T-helper 17 cell (primary cell): Measurements from ENCODE around the gene ASCL5. TPM values are rescaled to one million over a fixed set of nuclear protein-coding genes. Genes with fewer than 3 reads are reported as not detected.
A peak's percentile ranks its signal among the peaks of the same experiment; 100 is the strongest.

Experiments
- ATAC-seq: fragments of 150-1000 bp; cut with Tn5 transposase; 2 replicates; pipeline ENCODE4 v1.10.0; 2021; ENCODE audit warnings: mild to moderate bottlenecking, moderate library complexity
- DNase-seq, 3 donors: peaks; one replicate each; pipeline versions ENCODE4 v3.0.0 to v3.0.0-alpha.2; 2020 to 2021
- H3K9me3 ChIP-seq: one replicate; pipeline ENCODE4 v1.7.0; 2013; ENCODE audit warnings: low read length, mild to moderate bottlenecking; ENCODE audit not compliant: control insufficient read depth, poor library complexity, severe bottlenecking
- H3K27ac Mint-ChIP-seq: one replicate; pipeline ENCODE4 v1.8.0; 2022; ENCODE audit warnings: mild to moderate bottlenecking, moderate library complexity, mixed read lengths
- H3K27me3 Mint-ChIP-seq: one replicate; pipeline ENCODE4 v1.8.0; 2022; ENCODE audit warnings: mixed read lengths
- H3K36me3 Mint-ChIP-seq: one replicate; pipeline ENCODE4 v1.8.0; 2022; ENCODE audit warnings: low read depth, mixed read lengths
- H3K4me1 Mint-ChIP-seq: one replicate; pipeline ENCODE4 v1.8.0; 2022; ENCODE audit warnings: mild to moderate bottlenecking, mixed read lengths
- H3K4me3 Mint-ChIP-seq: one replicate; pipeline ENCODE4 v1.8.0; 2022; ENCODE audit warnings: mild to moderate bottlenecking, moderate library complexity, mixed read lengths
- total RNA-seq, 4 donors: library from RNA in 2 of 4; stranded (reverse) in 2 of 4; gene quantifications; one replicate each; pipeline ENCODE4 v1.2.3 and lab custom pipeline; 2022 to 2026

ASCL5 gene
- total RNA-seq, 2 donors from 2014 or later: 0.27 TPM; not detected in 1

GRCh38 chr1:201089596-201089995, 37.4 kb downstream of the ASCL5 start:
- H3K4me3 Mint-ChIP-seq: no peak overlapping the region
- no peaks in the 10 kb centered on the region for H3K9me3 ChIP-seq
- peaks cover 43% of the 10 kb centered on the region for H3K27me3 Mint-ChIP-seq
- H3K36me3 Mint-ChIP-seq: no peaks in the 10 kb centered on the region
- H3K27ac Mint-ChIP-seq: no peak overlapping the region
- DNase-seq (no peak), ATAC-seq (no peak)
- peaks cover under 1% of the 10 kb centered on the region for H3K4me1 Mint-ChIP-seq

DNA sequence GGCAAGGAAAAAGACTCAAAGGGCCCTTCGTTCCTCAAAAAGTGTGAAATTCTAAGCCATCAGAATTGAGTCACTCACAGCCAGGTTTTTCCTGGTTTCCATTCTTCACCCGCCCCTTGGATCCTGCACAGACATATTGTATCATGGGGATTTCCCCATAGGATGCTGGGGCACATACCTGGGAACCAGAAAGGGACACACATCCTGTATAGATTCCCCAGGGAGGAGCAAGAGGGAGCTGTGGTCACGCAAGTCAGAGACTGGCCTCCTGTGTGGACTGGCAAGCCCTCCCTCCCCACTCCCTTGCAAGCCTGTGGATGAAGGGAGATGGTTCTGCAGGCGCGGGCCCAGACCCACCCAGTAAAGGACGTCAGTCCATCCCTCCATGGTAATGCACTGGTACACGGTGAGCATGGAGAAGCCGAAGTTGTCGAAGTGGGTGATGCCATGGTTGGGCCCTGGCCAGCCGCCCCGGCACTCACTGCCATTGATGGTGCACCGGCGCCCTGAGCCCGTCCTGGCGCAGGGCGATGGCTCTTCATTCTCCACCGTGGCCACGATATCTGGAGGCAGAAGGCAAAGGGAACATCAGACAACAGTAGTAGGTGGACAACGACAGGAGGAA, 38.0 kb downstream of the ASCL5 start:
- ATAC-seq: no peak

DNA sequence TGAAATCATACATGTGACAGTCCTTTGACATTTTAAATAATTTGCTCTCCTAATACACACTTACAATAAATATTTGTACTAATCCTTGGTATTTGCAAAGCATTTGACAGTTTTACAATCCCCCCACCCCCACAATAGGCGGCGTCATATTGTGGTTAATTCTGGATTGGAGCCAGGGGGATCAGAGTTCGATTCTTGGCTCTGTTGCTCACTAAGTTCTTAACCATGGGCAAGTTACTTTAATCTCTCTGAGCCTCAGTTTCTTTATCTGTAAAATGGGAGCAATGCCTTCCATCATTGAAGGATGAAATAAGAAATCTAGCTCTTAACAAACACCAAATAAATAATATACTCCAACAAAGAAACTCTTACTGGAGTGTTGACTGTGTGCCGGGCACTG, 38.6 kb downstream of the ASCL5 start:
- no peak for ATAC-seq
- no peak for DNase-seq
- no peak overlapping the region for H3K4me3 Mint-ChIP-seq
- H3K27ac Mint-ChIP-seq: no peak overlapping the region
- peaks cover 42% of the 10 kb centered on the region for H3K27me3 Mint-ChIP-seq
- H3K4me1 Mint-ChIP-seq: peaks cover 3% of the 10 kb centered on the region
- H3K36me3 Mint-ChIP-seq: no peaks in the 10 kb centered on the region
- no peaks in the 10 kb centered on the region for H3K9me3 ChIP-seq

More for the DNA sequence above, 38.0 kb downstream of the ASCL5 start:
- Mint-ChIP-seq H3K27me3 (peaks cover 42% of the 10 kb centered on the region), H3K4me1 (peaks cover 3% of the 10 kb centered on the region), H3K36me3 (no peaks in the 10 kb centered on the region), H3K27ac (no peak overlapping the region), H3K4me3 (no peak overlapping the region)
- no peaks in the 10 kb centered on the region for H3K9me3 ChIP-seq
- no peak for DNase-seq

DNA sequence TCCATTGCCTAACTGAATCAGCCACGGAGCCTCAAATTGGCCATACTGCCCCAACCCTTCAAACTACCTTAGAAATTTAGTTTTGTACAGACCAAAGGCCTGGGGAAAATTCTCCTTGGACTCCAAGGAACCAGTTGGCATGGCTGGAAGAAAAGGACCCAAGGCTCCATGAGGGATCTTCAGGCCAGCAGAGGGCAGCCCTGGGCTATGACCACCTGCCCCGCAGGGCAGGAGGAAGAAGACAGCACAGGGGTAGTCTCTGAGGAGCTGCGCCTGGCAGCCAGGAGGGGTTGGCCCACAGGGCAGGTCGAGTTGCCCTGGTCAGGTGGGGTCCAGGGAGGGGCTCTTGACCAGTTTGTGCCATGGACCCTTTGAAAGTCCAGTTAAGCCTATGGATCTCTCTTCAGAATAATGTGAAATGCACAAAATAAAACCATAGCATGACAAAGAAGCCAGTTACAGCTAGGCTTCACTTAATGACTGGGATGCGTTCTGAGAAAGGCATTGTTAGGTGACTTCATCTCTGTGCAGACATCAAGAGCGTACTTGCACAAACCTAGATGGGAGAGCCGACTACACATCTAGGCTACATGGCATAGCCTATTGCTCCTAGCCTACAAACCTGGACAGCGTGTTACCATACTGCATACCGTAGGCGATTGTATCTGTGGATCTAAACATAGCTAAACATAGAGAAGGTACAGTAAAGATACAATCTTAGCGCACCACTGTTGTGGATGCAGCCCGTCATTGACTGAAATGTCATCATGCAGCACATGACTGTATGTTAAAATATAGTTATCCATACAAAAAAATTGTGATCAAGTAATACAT, 40.9 kb downstream of the ASCL5 start:
- peaks cover 29% of the 10 kb centered on the region for H3K27me3 Mint-ChIP-seq
- H3K4me3 Mint-ChIP-seq: no peak overlapping the region
- H3K4me1 Mint-ChIP-seq: peaks cover 7% of the 10 kb centered on the region
- DNase-seq (no peak), ATAC-seq (peak; percentile 61)
- H3K27ac Mint-ChIP-seq: peak overlapping the region; percentile 49
- H3K36me3 Mint-ChIP-seq: no peaks in the 10 kb centered on the region
- no peaks in the 10 kb centered on the region for H3K9me3 ChIP-seq

DNA sequence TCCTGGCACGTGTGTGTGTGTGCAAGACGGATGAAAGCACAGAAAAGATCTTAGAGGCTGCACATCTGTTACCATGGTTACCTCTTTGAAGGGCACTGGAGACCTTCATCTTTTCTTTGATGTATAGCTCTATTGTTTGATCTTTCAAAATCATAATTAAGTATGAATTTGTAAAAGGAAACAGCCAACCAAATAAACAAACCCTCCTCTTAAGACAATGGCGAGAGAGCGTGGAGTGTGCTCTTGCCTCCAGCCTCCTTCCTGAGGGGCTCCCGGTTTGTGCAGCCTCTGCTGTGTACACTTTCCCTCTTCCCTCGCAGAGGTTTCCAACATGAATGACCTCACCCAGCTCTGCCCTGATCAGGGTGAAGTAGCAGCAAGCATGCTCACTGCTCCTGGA, 42.7 kb downstream of the ASCL5 start:
- Mint-ChIP-seq H3K27me3 (peaks cover 37% of the 10 kb centered on the region), H3K27ac (no peak overlapping the region), H3K36me3 (no peaks in the 10 kb centered on the region), H3K4me1 (peaks cover 9% of the 10 kb centered on the region), H3K4me3 (no peak overlapping the region)
- DNase-seq (no peak), ATAC-seq (peak; percentile 72)
- no peaks in the 10 kb centered on the region for H3K9me3 ChIP-seq

DNA sequence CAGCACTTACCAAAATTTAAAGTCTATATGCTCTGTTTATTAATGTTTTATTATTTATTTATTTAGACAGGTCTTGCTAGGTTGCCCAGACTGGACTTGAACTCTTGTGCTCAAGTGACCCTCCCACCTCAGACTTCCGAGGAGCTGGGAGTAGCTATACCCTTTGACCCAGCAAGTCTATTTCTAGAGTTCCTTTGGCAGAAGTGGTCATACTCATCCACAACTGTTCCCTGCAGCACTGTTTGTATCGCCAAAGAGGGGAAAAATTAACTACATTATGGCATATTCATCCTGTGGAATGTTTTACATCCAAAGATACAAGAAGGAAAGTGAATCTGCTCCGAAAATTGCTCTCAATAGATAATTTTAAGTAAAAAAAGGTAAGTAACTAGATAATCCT, 43.2 kb downstream of the ASCL5 start:
- no peaks in the 10 kb centered on the region for H3K9me3 ChIP-seq
- ATAC-seq (no peak), DNase-seq (no peak)
- no peak overlapping the region for H3K4me3 Mint-ChIP-seq
- no peaks in the 10 kb centered on the region for H3K36me3 Mint-ChIP-seq
- H3K27me3 Mint-ChIP-seq: peaks cover 35% of the 10 kb centered on the region
- no peak overlapping the region for H3K27ac Mint-ChIP-seq
- H3K4me1 Mint-ChIP-seq: peaks cover 10% of the 10 kb centered on the region

- DNase-seq: no peak
- Mint-ChIP-seq H3K36me3 (no peaks in the 10 kb centered on the region), H3K27me3 (peaks cover 25% of the 10 kb centered on the region), H3K4me3 (no peak overlapping the region), H3K4me1 (peaks cover 10% of the 10 kb centered on the region), H3K27ac (no peak overlapping the region)
- ATAC-seq: no peak
- no peaks in the 10 kb centered on the region for H3K9me3 ChIP-seq
Observed at GRCh38 chr1:201080135-201080534, 46.8 kb downstream of the ASCL5 start.

- Mint-ChIP-seq H3K36me3 (no peaks in the 10 kb centered on the region), H3K4me3 (no peak overlapping the region), H3K4me1 (peaks cover 7% of the 10 kb centered on the region), H3K27ac (no peak overlapping the region), H3K27me3 (peaks cover 12% of the 10 kb centered on the region)
- no peak for DNase-seq
- no peaks in the 10 kb centered on the region for H3K9me3 ChIP-seq
- ATAC-seq: no peak
Observed at GRCh38 chr1:201077736-201078135, 49.2 kb downstream of the ASCL5 start.

DNA sequence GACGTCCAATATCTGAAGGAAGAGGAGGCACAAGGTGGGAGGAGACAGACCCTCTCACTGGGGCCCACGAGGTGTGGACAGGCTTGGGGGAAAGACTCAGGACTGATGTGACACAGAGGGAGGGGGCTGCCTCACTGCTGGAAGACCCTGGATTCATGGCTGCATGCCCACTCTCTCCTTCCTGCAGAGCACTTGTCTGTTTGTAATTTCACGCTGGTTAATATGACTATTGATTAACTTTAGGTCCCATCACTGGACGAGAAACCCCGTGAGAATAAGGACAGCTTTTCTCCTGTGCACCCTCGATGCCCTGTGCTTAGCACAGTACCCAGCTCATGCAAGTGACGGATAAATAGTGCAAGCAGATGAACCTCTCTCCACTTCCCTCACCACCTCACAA, 49.9 kb downstream of the ASCL5 start:
- no peak overlapping the region for H3K27ac Mint-ChIP-seq
- H3K36me3 Mint-ChIP-seq: no peaks in the 10 kb centered on the region
- DNase-seq: no peak
- H3K27me3 Mint-ChIP-seq: peaks cover 12% of the 10 kb centered on the region
- no peak for ATAC-seq
- no peak overlapping the region for H3K4me3 Mint-ChIP-seq
- H3K4me1 Mint-ChIP-seq: peaks cover 4% of the 10 kb centered on the region
- H3K9me3 ChIP-seq: no peaks in the 10 kb centered on the region

GRCh38 chr1:201076092-201076491, 50.9 kb downstream of the ASCL5 start:
- H3K9me3 ChIP-seq: no peaks in the 10 kb centered on the region
- Mint-ChIP-seq H3K4me3 (no peak overlapping the region), H3K27ac (peak overlapping the region; percentile 72), H3K4me1 (peaks cover 13% of the 10 kb centered on the region), H3K36me3 (no peaks in the 10 kb centered on the region), H3K27me3 (peaks cover 21% of the 10 kb centered on the region)
- DNase-seq (no peak), ATAC-seq (no peak)

GRCh38 chr1:201074018-201074417, 53.0 kb downstream of the ASCL5 start:
- no peaks in the 10 kb centered on the region for H3K9me3 ChIP-seq
- Mint-ChIP-seq H3K27ac (no peak overlapping the region), H3K4me1 (peaks cover 9% of the 10 kb centered on the region), H3K36me3 (peaks cover under 1% of the 10 kb centered on the region), H3K27me3 (peaks cover 18% of the 10 kb centered on the region), H3K4me3 (no peak overlapping the region)
- no peak for DNase-seq
- ATAC-seq: no peak

GRCh38 chr1:201072922-201073321, 54.1 kb downstream of the ASCL5 start:
- Mint-ChIP-seq H3K27ac (no peak overlapping the region), H3K4me1 (peaks cover 9% of the 10 kb centered on the region), H3K36me3 (peaks cover 3% of the 10 kb centered on the region), H3K27me3 (peaks cover 18% of the 10 kb centered on the region), H3K4me3 (no peak overlapping the region)
- DNase-seq (no peak), ATAC-seq (no peak)
- H3K9me3 ChIP-seq: no peaks in the 10 kb centered on the region

DNA sequence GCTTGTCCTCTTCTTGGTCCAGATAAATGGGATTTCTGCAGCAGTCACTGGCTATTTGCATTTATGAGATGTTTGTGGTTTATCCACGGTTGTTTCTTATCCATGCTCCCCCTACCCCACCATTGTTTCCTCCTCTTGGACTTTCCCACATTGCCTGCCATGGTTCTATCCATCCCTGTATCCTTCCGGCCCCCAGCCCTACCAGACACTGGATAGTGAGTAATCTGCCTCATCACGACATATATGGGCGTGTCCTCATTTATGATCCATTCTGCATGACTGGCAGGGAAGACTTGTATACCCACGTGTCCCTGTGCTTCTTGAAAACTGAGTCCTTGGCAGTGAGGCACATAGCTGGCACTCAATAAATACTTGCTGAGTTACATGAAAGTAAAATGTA, 54.8 kb downstream of the ASCL5 start:
- Mint-ChIP-seq H3K27ac (no peak overlapping the region), H3K36me3 (peaks cover 6% of the 10 kb centered on the region), H3K4me3 (no peak overlapping the region), H3K27me3 (peaks cover 18% of the 10 kb centered on the region), H3K4me1 (peaks cover 9% of the 10 kb centered on the region)
- H3K9me3 ChIP-seq: no peaks in the 10 kb centered on the region
- DNase-seq: no peak
- no peak for ATAC-seq

- Mint-ChIP-seq H3K27me3 (peaks cover 29% of the 10 kb centered on the region), H3K36me3 (peaks cover 6% of the 10 kb centered on the region), H3K27ac (peak overlapping the region; percentile 16), H3K4me1 (peaks cover 9% of the 10 kb centered on the region), H3K4me3 (no peak overlapping the region)
- DNase-seq (no peak), ATAC-seq (no peak)
- no peaks in the 10 kb centered on the region for H3K9me3 ChIP-seq
Observed at GRCh38 chr1:201069636-201070035, 57.3 kb downstream of the ASCL5 start.
